AG04449 (cell line): ENCODE measurements around the gene WDR93.
A peak's percentile ranks its signal among the peaks of the same experiment; 100 is the strongest.

Experiments used
- CTCF ChIA-PET: fragments of 350-600 bp; formaldehyde crosslinking; extraction: SDS; loops from one replicate; lab custom pipeline; 2021; ENCODE audit warnings: antibody characterized with exemption; lab: Yijun Ruan, JAX
- POLR2A ChIA-PET: fragments of 400-600, 350-600 bp; formaldehyde crosslinking; extraction: SDS; loops from one replicate; lab custom pipeline; 2020; ENCODE audit warnings: antibody characterized with exemption, inconsistent platforms; lab: Yijun Ruan, JAX
- DNase-seq: peaks from one replicate; pipeline ENCODE4 v3.0.0-alpha.2; 2010; ENCODE audit warnings: low read depth, low spot score
- H3K4me3 ChIP-seq: 2 replicates; pipeline ENCODE4 v1.5.1; 2011; ENCODE audit warnings: low read depth, mild to moderate bottlenecking, control low read depth, low read length
- CTCF ChIP-seq: IDR thresholded peaks from one replicate; pipeline ENCODE4 v1.5.1; 2011; ENCODE audit warnings: mild to moderate bottlenecking, moderate library complexity, low read length, control low read depth, inconsistent platforms; ENCODE audit not compliant: insufficient read depth; ENCODE audit errors: missing control alignments

Gene WDR93

DNA sequence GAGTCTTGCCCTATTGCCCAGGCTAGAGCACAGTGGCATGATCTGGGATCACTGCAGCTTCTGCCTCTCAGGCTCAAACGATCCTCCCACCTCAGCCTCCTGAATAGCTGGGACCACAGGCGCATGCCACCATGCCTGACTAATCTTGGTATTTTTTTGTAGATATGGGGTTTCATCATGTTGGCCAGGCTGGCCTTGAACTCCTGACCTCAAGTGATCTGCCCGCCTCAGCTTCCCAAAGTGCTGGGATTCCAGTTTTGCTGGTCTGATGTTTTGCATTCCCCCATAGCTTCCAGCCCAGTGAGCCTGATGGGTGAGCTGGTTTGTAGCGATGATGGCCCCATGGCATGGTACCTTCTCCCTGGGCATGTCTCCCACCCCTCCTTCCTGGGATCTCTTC lies 65.1 kb downstream of the WDR93 start:
- no peak for TF ChIP-seq CTCF
- ChIA-PET POLR2A (interaction anchor here (1.0 kb wide), 1 partner anchor 59 kb away, joined by 3 read pairs; the partner anchor contains the start of gene ANPEP), CTCF (interaction anchor here (0.7 to 30.0 kb wide), 7 partner anchors 12 to 216 kb away, joined by 3 to 842 read pairs (median 4); partner anchors contain the start of gene MESP2)
- no peak for DNase-seq
- H3K4me3 ChIP-seq = no peak overlapping the region

DNA sequence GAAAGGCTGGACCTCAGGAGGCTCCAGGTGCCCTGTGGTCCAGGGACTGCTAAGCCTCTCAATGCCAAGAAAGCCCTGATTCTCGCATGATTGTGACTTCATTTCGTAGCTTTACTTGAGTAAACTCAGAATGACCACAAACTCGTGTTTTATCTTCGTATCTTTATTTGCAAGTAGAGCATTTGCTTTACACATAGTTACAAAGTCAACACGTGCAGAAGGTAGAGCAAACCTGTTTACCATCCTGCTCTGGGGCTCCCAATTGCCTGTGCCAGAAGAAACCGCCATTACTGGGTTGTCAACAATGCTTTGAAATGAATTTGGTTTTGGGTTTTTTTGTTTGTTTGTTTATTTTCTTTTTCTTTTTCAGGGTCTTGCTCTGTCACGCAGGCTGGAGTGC lies 66.3 kb downstream of the WDR93 start:
- ChIA-PET CTCF (interaction anchor here (1.1 to 30.0 kb wide), 7 partner anchors 6 to 133 kb away, joined by 4 to 842 read pairs (median 86); partner anchors contain the start of genes AP3S2, MESP1 and MESP2), POLR2A (no interaction called here)
- no peak overlapping the region for H3K4me3 ChIP-seq
- no peak for DNase-seq
- no peak for TF ChIP-seq CTCF

- H3K4me3 ChIP-seq = no peak overlapping the region
- ChIA-PET POLR2A (no interaction called here), CTCF (interaction anchor here (2.1 to 30.0 kb wide), 5 partner anchors 8 to 132 kb away, joined by 8 to 842 read pairs (median 176); partner anchors contain the start of genes AP3S2, MESP1 and MESP2)
- DNase-seq = no peak
- no peak for TF ChIP-seq CTCF
These were observed 67.7 kb downstream of the WDR93 start for GRCh38 chr15:89758283-89758682.

GRCh38 chr15:89758981-89759380 lies 68.4 kb downstream of the WDR93 start:
- POLR2A ChIA-PET = no interaction called here
- DNase-seq = no peak
- no peak overlapping the region for H3K4me3 ChIP-seq
- CTCF ChIA-PET = interaction anchor here (1.6 to 30.0 kb wide), 7 partner anchors 8 to 131 kb away, joined by 4 to 842 read pairs (median 86); partner anchors contain the start of genes AP3S2, MESP1 and MESP2
- TF ChIP-seq CTCF = no peak

DNA sequence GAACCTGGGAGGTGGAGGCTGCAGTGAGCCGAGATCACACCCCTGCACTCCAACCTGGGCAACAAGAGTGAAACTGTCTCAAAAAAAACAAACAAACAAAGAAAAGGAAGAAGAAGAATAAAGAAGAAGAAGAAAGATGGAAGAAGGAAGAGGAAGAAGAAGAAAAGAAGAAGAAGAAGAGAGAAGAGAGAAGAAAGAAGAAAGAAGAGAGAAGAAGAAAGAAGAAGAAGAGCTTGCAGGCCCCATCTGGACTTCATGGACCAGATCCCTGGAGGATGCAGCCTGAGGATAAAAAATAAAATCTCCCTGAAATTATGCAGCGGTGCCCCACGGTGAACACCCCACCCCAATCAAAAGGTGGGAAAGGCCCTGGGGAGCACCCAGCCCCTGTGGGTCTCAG lies 69.2 kb downstream of the WDR93 start:
- no peak for DNase-seq
- no peak for TF ChIP-seq CTCF
- CTCF ChIA-PET = interaction anchor here (1.0 to 30.0 kb wide), 25 partner anchors 9 to 244 kb away, joined by 3 to 842 read pairs (median 10); partner anchors contain the start of genes AP3S2, ARPIN, MESP1 and MESP2
- POLR2A ChIA-PET = no interaction called here
- H3K4me3 ChIP-seq = no peak overlapping the region

- ChIA-PET POLR2A (interaction anchor here (0.7 to 1.1 kb wide), 3 partner anchors 13 to 133 kb away, joined by 3 read pairs; partner anchors contain the start of gene AP3S2), CTCF (interaction anchor here (0.5 to 30.0 kb wide), 51 partner anchors 10 to 344 kb away, joined by 3 to 842 read pairs (median 5); partner anchors contain the start of genes AP3S2, ARPIN, MESP1 and MESP2)
- no peak for DNase-seq
- TF ChIP-seq CTCF = peak; percentile 99
- no peak overlapping the region for H3K4me3 ChIP-seq
These were observed 69.8 kb downstream of the WDR93 start for GRCh38 chr15:89760303-89761008.
